Thyroid gland (tissue), 4 donors: Measurements from ENCODE around the gene BRAF. TPM values are rescaled to one million over a fixed set of nuclear protein-coding genes. Genes with fewer than 3 reads are reported as not detected.
A peak's percentile ranks its signal among the peaks of the same experiment; 100 is the strongest.

Experiments
- DNase-seq, 2 donors: peaks; one replicate each; pipeline ENCODE4 v3.0.0-alpha.2; 2019
- H3K27ac ChIP-seq, 3 donors: fragments of 200-600 bp; sonication (generic); 1 replicate in 2 of 3; 2 replicates in 1 of 3; pipeline ENCODE4 v1.5.1; 2016 to 2019; ENCODE audit warnings: mild to moderate bottlenecking in 1 of 3, moderate library complexity in 1 of 3
- H3K27me3 ChIP-seq: fragments of 200-600 bp; sonication (generic); one replicate; pipeline ENCODE4 v1.5.1; 2019
- H3K36me3 ChIP-seq, 2 donors: fragments of 200-600 bp; sonication (generic); one replicate each; pipeline ENCODE4 v1.5.1; 2016 to 2019
- H3K4me1 ChIP-seq, 2 donors: fragments of 200-600 bp; sonication (generic); one replicate each; pipeline ENCODE4 v1.5.1; 2017 to 2019
- H3K4me3 ChIP-seq, 3 donors: fragments of 200-600 bp; sonication (generic); replicated peaks in 1 of 3; 1 replicate in 2 of 3; 2 replicates in 1 of 3; pipeline ENCODE4 v1.5.1; 2016; ENCODE audit warnings: mild to moderate bottlenecking in 1 of 3
- H3K9me3 ChIP-seq: fragments of 200-600 bp; sonication (generic); one replicate; pipeline ENCODE4 v1.5.1; 2017
- POLR2A ChIP-seq, 2 donors: fragments of 450-650 bp; IDR thresholded peaks; one replicate each; pipeline ENCODE4 v1.6.1; 2017; ENCODE audit warnings: antibody characterized with exemption in 2 of 2, mild to moderate bottlenecking in 2 of 2, moderate library complexity in 1 of 2
- WGBS, 2 donors: methylation state at CpG; one replicate each; pipeline ENCODE4 v1.1.5; 2017; 5-methylcytosine and 5-hydroxymethylcytosine counted together
- intact Hi-C: fragments of 100-400 bp; cut with DNase I; formaldehyde crosslinking; loops from one replicate; pipeline ENCODE4 v1.15.1; 2023
- total RNA-seq, 4 donors: library from RNA; depleted of rRNA; stranded (reverse); fragments of >200 nt; gene quantifications; one replicate each; pipeline ENCODE4 v1.2.3, GENCODE V29; 2016
- TF ChIP-seq, protein P1 (sequence below), 6 experiments: fragments of 200-600 bp in 3 of 6; fragments of 450-650 bp in 3 of 6; sonication (generic) in 3 of 6; IDR thresholded peaks; one replicate each; pipeline ENCODE4 v1.5.1; 2016 to 2019; ENCODE audit warnings: antibody characterized with exemption in 6 of 6, mild to moderate bottlenecking in 2 of 6, inconsistent platforms in 1 of 6, moderate library complexity in 1 of 6

The BRAF gene
- total RNA-seq, 4 donors from 2014 or later = 71.5 to 135 (median 102) TPM

DNA sequence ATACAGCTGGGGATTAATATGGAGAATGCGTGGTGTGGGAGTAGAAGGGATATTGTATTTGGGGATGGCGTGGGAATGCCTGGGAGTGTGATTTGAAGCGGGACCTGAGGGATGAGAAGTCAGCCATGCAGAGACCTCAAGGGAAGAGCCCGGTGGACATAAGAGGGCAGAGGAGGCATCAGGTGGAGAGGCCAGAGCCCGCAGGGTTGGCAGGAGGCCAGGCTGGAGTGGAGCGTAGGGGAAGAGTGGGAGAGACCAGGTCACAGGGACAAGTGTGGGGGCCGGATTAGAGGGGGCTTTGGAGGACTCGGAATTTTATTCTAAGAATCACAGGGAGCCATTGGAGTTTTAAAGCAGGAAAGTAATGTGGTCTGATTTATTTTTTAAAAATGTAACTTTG is 226.3 kb downstream of the BRAF start:
- Histone ChIP-seq H3K36me3 (no peaks in the 10 kb centered on the region), H3K4me1 (peaks cover 17 to 18% of the 10 kb centered on the region in 2 donors), H3K27me3 (no peaks in the 10 kb centered on the region), H3K4me3 (no peak overlapping the region), H3K27ac (no peak overlapping the region), H3K9me3 (no peaks in the 10 kb centered on the region)
- 42 to 45% methylated on average over 8 of the region's 8 CpGs for WGBS, 2 donors
- DNase-seq = peak; percentile 70 to 72
- intact Hi-C loops = no loop called here
- no peak for TF ChIP-seq POLR2A (IDR thresholded peaks at IDR 0.05)
- TF ChIP-seq, protein P1, sequence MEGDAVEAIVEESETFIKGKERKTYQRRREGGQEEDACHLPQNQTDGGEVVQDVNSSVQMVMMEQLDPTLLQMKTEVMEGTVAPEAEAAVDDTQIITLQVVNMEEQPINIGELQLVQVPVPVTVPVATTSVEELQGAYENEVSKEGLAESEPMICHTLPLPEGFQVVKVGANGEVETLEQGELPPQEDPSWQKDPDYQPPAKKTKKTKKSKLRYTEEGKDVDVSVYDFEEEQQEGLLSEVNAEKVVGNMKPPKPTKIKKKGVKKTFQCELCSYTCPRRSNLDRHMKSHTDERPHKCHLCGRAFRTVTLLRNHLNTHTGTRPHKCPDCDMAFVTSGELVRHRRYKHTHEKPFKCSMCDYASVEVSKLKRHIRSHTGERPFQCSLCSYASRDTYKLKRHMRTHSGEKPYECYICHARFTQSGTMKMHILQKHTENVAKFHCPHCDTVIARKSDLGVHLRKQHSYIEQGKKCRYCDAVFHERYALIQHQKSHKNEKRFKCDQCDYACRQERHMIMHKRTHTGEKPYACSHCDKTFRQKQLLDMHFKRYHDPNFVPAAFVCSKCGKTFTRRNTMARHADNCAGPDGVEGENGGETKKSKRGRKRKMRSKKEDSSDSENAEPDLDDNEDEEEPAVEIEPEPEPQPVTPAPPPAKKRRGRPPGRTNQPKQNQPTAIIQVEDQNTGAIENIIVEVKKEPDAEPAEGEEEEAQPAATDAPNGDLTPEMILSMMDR (IDR thresholded peaks at IDR 0.05) = no peak

DNA sequence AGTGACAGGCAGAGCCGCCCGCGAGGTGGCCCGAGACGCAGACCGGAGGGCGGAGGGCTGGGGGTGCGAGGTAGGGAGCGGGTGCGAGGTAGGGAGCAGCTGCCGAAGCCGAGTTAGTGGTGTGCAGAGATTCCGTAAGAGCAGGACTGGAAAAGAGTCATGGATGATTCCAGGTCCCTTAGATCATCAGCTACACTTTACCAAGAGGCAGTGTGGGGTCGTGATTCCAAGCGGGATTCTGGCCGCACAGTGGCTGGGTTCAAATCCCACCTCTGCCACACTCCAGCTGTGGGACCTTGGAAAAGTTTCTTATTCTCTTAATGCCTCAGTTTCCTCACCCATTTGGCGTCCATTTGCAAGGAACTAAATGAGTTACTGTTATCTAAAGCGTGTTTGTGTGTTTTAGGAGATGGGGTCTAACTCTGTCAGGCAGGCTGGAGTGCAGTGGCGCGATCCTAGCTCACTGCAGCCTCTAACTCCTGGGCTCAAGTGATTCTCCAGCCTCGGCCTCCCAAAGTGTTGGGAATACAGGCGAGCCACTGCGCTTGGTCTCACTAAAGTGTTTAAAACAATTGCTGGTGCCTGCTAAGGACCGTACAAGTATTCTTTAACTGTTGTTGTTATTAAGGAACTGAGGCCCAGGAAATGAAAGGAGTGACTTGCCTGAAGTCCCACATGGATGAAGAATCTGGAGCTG is 227.1 kb downstream of the BRAF start:
- no peak for TF ChIP-seq POLR2A (IDR thresholded peaks at IDR 0.05)
- TF ChIP-seq, protein P1 (IDR thresholded peaks at IDR 0.05) = no peak
- Histone ChIP-seq H3K4me3 (peak overlapping the region; percentile 16 to 75 (median 52)), H3K27me3 (no peaks in the 10 kb centered on the region), H3K9me3 (no peaks in the 10 kb centered on the region), H3K4me1 (peaks cover 17 to 18% of the 10 kb centered on the region in 2 donors), H3K36me3 (no peaks in the 10 kb centered on the region), H3K27ac (peak overlapping the region in 2 of 3 donors; percentile 92 to 97)
- intact Hi-C loops = no loop called here
- DNase-seq = no peak
- 15 to 19% methylated on average over 23 to 24 of the region's 24 CpGs for WGBS, 2 donors

DNA sequence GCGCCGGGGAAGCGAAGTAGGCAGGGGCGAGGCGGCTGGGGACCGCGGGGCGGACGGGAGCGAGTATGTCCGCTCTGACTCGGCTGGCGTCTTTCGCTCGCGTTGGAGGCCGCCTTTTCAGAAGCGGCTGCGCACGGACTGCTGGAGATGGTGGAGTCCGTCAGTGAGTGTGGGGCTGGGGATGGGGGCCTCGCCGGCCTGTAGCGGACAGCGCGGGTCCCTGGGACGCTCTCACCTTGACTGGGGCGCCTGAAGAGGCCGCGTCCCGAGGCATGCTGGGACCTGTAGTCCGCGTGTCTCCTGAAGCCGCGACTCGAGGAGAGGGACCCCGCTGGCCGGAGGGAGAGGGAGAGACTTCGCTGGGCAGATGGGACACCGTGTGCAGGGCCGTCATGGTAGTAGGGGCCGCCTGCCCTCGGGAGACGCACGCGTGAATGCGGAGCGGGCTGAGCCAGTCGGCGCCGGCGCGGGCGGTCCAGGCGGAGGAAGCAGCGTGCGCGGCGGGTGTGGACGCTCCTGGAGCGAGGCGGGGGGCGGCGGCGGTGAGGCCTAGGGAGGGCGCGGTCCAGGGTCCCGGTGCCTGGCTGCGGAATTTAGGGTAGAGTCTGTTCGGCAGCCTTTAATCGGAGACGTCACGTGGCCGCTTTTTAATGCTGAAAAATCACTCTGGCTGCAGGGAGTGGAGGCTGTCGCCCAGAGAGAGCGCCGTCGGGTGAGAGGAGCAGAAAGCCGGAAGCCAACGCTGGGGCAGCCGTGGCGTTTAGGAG is 227.9 kb downstream of the BRAF start, which contains the start of gene NDUFB2:
Gene NDUFB2, plus strand, starts transcription at position 29 of the 767 bp plus-strand sequence. Its CDS starts 37 bp downstream, at position 66.
- H3K9me3 ChIP-seq = no peaks in the 10 kb centered on the region
- no peaks in the 10 kb centered on the region for H3K36me3 ChIP-seq
- WGBS, 2 donors = 0 to 1% methylated on average over 2 to 44 of the region's 82 CpGs
- DNase-seq = peak; percentile 80 to 83
- H3K4me3 ChIP-seq = peak within 1 kb of the TSS; percentile 16 to 75 (median 52)
- no peaks in the 10 kb centered on the region for H3K27me3 ChIP-seq
- TF ChIP-seq POLR2A (IDR thresholded peaks at IDR 0.05) = peak; percentile 39 to 93
- TF ChIP-seq, protein P1 (IDR thresholded peaks at IDR 0.05) = peak in 1 of 6 experiments; percentile 22
- peak within 1 kb of the TSS; percentile 79 to 97 (median 92) for H3K27ac ChIP-seq
- intact Hi-C loops = no loop called here
- H3K4me1 ChIP-seq = peaks cover 17 to 18% of the 10 kb centered on the region in 2 donors

DNA sequence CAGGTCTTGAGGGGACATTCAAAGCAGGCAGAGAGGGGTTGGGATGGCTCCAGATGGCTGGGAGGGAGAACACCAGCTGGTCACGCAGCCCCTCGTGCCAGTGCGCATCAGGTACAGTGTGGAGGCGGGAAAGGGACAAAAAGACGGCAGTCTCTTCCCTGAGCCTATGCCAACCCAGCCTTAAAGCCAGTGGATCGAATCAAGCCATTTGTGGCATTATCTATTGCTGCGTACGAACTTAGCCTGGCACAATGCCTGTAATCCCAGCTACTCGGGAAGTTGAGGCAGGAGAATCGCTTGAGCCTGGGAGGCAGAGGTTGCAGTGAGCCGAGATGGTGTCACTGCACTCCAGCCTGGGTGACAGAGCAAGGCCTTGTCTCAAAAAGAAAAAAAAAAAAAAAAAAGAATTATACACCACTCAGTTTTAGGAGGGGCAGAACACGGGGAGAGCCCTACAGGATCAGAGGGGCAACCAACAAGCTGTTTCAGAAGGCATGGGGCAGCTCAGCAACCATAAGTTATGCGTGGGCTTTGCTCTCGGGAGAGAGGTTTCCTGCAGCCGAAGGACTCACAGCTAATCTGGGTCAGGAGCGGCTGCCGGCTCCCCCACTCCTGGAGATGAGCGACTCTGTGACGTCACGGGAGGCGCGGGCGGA is 228.6 kb downstream of the BRAF start:
- TF ChIP-seq POLR2A (IDR thresholded peaks at IDR 0.05) = no peak
- TF ChIP-seq, protein P1 (IDR thresholded peaks at IDR 0.05) = no peak
- peaks cover 17 to 18% of the 10 kb centered on the region in 2 donors for H3K4me1 ChIP-seq
- intact Hi-C loops = no loop called here
- no peaks in the 10 kb centered on the region for H3K9me3 ChIP-seq
- H3K27ac ChIP-seq = peak overlapping the region; percentile 79 to 97 (median 92)
- no peaks in the 10 kb centered on the region for H3K27me3 ChIP-seq
- H3K36me3 ChIP-seq = no peaks in the 10 kb centered on the region
- peak; percentile 97 for DNase-seq
- H3K4me3 ChIP-seq = peak overlapping the region; percentile 16 to 75 (median 52)
- 25 to 32% methylated on average over 17 to 23 of the region's 23 CpGs for WGBS, 2 donors
